A673 (cell line): Measurements from ENCODE around the gene RHBG.

Source experiments
- EZH2 ChIP-seq: fragments of 200-600 bp; sonication (generic); IDR thresholded peaks from 2 replicates; pipeline ENCODE4 v1.6.1; 2017; ENCODE audit warnings: borderline replicate concordance, low read depth, mild to moderate bottlenecking, mixed read lengths, antibody characterized with exemption, low read length; ENCODE audit not compliant: poor library complexity, severe bottlenecking
- TF ChIP-seq, protein P1 (sequence below): fragments of 300-800, 200-600 bp; sonication (generic); conservative IDR thresholded peaks from 2 replicates; pipeline ENCODE4 v1.5.1; 2017; ENCODE audit warnings: low read depth, mild to moderate bottlenecking, antibody characterized with exemption, low read length, moderate library complexity, mixed read lengths

DNA sequence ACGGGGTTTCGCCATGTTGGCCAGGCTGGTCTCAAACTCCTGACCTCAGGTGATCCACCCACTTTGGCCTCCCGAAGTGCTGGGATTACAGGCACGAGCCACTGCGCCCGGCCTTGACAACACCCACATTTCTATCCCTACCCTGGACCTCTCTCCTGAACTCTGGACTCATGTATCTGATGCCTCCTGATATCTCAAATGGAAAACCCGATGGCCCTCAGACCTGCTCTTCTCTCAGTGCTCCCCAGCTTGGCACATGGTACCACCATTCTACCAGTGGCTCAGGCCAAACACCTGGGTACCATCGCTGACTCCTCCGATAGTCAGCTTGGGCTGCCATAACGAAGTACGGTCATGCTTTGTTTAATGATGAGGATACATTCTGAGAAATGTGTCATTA is 8.5 kb upstream of the RHBG start:
- TF ChIP-seq, protein P1, sequence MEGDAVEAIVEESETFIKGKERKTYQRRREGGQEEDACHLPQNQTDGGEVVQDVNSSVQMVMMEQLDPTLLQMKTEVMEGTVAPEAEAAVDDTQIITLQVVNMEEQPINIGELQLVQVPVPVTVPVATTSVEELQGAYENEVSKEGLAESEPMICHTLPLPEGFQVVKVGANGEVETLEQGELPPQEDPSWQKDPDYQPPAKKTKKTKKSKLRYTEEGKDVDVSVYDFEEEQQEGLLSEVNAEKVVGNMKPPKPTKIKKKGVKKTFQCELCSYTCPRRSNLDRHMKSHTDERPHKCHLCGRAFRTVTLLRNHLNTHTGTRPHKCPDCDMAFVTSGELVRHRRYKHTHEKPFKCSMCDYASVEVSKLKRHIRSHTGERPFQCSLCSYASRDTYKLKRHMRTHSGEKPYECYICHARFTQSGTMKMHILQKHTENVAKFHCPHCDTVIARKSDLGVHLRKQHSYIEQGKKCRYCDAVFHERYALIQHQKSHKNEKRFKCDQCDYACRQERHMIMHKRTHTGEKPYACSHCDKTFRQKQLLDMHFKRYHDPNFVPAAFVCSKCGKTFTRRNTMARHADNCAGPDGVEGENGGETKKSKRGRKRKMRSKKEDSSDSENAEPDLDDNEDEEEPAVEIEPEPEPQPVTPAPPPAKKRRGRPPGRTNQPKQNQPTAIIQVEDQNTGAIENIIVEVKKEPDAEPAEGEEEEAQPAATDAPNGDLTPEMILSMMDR = no peak
- no peak for TF ChIP-seq EZH2
